HepG2 (cell line): Measurements from ENCODE around the gene RPS27L.

Source experiments
- POGZ ChIP-seq: sonication (generic); formaldehyde crosslinking; IDR thresholded peaks from 2 replicates; pipeline ENCODE4 v1.4.0; 2020; ENCODE audit warnings: mild to moderate bottlenecking, missing genetic modification reagents
- ZNF83 ChIP-seq: sonication (generic); formaldehyde crosslinking; IDR thresholded peaks from 2 replicates; pipeline ENCODE4 v1.4.0; 2020; ENCODE audit warnings: missing genetic modification reagents, mild to moderate bottlenecking, borderline replicate concordance

- no peak for TF ChIP-seq POGZ
- no peak for TF ChIP-seq ZNF83 (CRISPR knock-in tag)
These were observed 27.9 kb upstream of the RPS27L start for GRCh38 chr15:63185206-63185605.
